ENCODE measurements around the gene BCL11A. TPM values are rescaled to one million over a fixed set of nuclear protein-coding genes. Genes with fewer than 3 reads are reported as not detected.

BCL11A gene
- polyA plus RNA-seq, 2 of the 4 experiments (the other 2 are of a cell fraction), result 0.12 to 0.13 TPM

DNA sequence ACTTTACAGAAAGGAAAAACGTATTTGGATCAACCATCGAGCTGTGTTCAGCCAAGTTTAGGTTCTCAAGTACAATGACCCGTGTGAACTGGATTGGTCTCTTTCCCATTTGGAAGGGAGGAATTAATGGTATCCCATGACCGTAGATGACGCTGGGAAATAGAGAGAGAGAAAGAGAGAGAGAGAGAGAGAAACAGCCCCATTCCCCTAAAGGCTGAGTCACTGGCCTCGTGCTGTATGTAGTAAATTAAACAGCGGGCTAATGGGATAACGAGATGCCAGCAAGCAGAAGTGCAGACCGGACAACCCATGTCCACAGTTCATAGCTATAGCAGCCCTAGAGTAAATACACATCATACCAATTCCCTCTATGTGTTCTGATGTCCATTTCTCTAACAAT, 99.6 kb downstream of the BCL11A start:
- Histone ChIP-seq H3K4me1 (no peaks in the 10 kb centered on the region), H3K4me2 (no peak overlapping the region), H3K4me3 (no peak overlapping the region), H3K27ac (no peak overlapping the region), H3K9me3 (no peaks in the 10 kb centered on the region)
- FAIRE-seq (no peak), ATAC-seq (no peak), DNase-seq (ENCODE audit: low read depth in 1 of 2, low spot score in 1 of 2) (no peak)
- ChIA-PET POLR2A (no interaction called here), CTCF (interaction anchor here (0.6 kb wide), 2 partner anchors 215 to 810 kb away, joined by 3 read pairs; no protein-coding TSS in a partner anchor)
- WGBS (ENCODE audit: missing lambda C conversion rate), result 54% methylated on average over 9 of the region's 9 CpGs
- TF ChIP-seq BHLHE40 (IDR thresholded peaks at IDR 0.05; ENCODE audit: low read depth, low read length) (no peak), PHF8 (IDR thresholded peaks at IDR 0.05; ENCODE audit: borderline replicate concordance, low read depth) (no peak), TP53 (CRISPR knock-in tag; IDR thresholded peaks at IDR 0.05) (no peak), CHD4 (IDR thresholded peaks at IDR 0.05; ENCODE audit: borderline replicate concordance) (no peak), ZFP36 (IDR thresholded peaks at IDR 0.05; ENCODE audit: borderline replicate concordance, partially characterized antibody) (no peak), MYC (IDR thresholded peaks at IDR 0.05; ENCODE audit: borderline replicate concordance, low read length) (no peak), GATA3 (IDR thresholded peaks at IDR 0.05; ENCODE audit: borderline replicate concordance) (no peak)
- TF ChIP-seq, protein P1, sequence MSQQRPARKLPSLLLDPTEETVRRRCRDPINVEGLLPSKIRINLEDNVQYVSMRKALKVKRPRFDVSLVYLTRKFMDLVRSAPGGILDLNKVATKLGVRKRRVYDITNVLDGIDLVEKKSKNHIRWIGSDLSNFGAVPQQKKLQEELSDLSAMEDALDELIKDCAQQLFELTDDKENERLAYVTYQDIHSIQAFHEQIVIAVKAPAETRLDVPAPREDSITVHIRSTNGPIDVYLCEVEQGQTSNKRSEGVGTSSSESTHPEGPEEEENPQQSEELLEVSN (IDR thresholded peaks at IDR 0.05; ENCODE audit: borderline replicate concordance, low read depth), result no peak
- TF ChIP-seq, protein P2, sequence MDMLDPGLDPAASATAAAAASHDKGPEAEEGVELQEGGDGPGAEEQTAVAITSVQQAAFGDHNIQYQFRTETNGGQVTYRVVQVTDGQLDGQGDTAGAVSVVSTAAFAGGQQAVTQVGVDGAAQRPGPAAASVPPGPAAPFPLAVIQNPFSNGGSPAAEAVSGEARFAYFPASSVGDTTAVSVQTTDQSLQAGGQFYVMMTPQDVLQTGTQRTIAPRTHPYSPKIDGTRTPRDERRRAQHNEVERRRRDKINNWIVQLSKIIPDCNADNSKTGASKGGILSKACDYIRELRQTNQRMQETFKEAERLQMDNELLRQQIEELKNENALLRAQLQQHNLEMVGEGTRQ (IDR thresholded peaks at IDR 0.05), result no peak
- TF ChIP-seq, protein P3, sequence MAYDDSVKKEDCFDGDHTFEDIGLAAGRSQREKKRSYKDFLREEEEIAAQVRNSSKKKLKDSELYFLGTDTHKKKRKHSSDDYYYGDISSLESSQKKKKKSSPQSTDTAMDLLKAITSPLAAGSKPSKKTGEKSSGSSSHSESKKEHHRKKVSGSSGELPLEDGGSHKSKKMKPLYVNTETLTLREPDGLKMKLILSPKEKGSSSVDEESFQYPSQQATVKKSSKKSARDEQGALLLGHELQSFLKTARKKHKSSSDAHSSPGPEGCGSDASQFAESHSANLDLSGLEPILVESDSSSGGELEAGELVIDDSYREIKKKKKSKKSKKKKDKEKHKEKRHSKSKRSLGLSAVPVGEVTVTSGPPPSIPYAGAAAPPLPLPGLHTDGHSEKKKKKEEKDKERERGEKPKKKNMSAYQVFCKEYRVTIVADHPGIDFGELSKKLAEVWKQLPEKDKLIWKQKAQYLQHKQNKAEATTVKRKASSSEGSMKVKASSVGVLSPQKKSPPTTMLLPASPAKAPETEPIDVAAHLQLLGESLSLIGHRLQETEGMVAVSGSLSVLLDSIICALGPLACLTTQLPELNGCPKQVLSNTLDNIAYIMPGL (CRISPR knock-in tag; IDR thresholded peaks at IDR 0.05; ENCODE audit: borderline replicate concordance), result no peak

DNA sequence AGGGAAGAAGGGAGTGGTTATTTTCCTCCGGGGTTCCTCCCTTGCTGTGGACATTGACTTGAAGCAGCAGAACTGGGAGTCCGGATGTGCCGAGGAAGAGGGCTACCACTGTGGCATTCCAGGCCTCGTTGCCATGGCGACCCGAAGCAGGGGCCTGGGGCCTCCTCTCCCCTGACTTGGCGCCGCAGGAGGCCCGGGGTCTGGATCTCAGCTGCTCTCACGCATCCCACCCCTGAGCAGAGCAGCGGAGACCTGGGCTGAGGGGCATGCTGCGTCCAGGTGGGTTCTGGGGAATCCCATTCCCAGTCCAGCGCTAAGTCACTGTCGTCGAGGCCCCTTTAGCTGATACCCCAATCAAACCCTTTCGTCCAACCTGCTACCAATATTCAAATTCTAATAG, 100.2 kb downstream of the BCL11A start:
- ATAC-seq, result no peak
- no peaks in the 10 kb centered on the region for H3K4me1 ChIP-seq
- TF ChIP-seq SREBF2 (IDR thresholded peaks at IDR 0.05) (no peak), RAD21 (conservative IDR thresholded peaks at IDR 0.05 in 1 of 2, IDR thresholded peaks at IDR 0.05 in 1 of 2) (no peak), POLR2A (IDR thresholded peaks at IDR 0.05; ENCODE audit: low read length) (peak; percentile 11; the same call in 1 of the 2 replicates)
- no peak overlapping the region for H3K4me2 ChIP-seq
- H3K27ac ChIP-seq, result no peak overlapping the region
- no peak overlapping the region for H3K4me3 ChIP-seq
- H3K9me3 ChIP-seq, result no peaks in the 10 kb centered on the region
- WGBS (ENCODE audit: missing lambda C conversion rate), result 53% methylated on average over 16 of the region's 16 CpGs
- no peak for DNase-seq (ENCODE audit: low read depth in 1 of 2, low spot score in 1 of 2)
- no peak for FAIRE-seq
- POLR2A ChIA-PET, result no interaction called here
- CTCF ChIA-PET, result interaction anchor here (0.6 kb wide), 1 partner anchor 809 kb away, joined by 3 read pairs; no protein-coding TSS in a partner anchor

DNA sequence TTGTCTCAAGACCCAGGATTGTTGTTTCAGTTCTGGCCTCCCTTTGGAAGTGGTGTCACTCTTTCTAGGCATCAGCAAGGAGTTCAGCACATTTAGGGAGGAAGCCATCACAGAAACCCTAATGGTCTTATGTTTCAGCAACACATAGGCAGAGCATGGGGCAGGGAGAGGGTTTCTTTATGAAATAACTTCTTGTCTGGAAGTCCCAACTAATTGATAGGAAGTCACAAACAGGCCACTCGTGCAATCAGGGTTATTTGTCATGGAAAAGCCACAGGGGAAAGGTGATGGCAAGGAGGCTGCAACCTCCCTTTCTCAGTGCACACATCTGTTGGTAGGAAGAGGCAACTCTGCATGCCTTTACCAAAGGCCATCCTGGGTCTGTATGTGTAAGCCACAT, 103.0 kb downstream of the BCL11A start:
- CTCF ChIA-PET, result no interaction called here
- Histone ChIP-seq H3K4me2 (no peak overlapping the region), H3K4me1 (no peaks in the 10 kb centered on the region), H3K9me3 (no peaks in the 10 kb centered on the region), H3K4me3 (no peak overlapping the region), H3K27ac (no peak overlapping the region)
- TF ChIP-seq POLR2A (IDR thresholded peaks at IDR 0.05; ENCODE audit: low read length) (no peak), KDM5A (IDR thresholded peaks at IDR 0.05) (no peak), JUN (IDR thresholded peaks at IDR 0.05) (no peak)
- 50% methylated on average over 1 of the region's 1 CpG for WGBS (ENCODE audit: missing lambda C conversion rate)
- no peak for DNase-seq (ENCODE audit: low read depth in 1 of 2, low spot score in 1 of 2)
- no peak for ATAC-seq
- FAIRE-seq, result no peak
- POLR2A ChIA-PET, result no interaction called here

DNA sequence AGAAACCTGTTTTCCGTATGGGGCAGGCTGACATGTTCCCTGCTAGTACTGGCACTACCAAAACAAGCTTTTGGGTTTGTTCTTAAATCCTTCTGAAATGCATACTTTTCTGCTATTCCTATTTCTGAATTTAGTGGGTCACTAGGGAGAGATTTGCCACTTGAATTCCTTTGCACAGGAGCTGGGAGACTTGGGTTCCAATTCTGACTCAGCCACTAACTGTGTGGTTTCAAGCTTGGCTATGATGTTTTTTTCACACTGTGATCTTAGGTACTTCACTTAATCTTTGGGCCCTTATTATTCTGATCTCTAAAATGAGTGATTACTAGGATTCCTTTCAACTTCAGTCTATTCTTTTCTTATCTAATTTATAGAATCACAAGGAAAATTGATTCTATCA, 105.5 kb downstream of the BCL11A start:
- Histone ChIP-seq H3K9me3 (no peaks in the 10 kb centered on the region), H3K27ac (no peak overlapping the region), H3K4me1 (no peaks in the 10 kb centered on the region), H3K4me2 (no peak overlapping the region), H3K4me3 (no peak overlapping the region)
- 72% methylated on average over 1 of the region's 1 CpG for WGBS (ENCODE audit: missing lambda C conversion rate)
- FAIRE-seq, result no peak
- DNase-seq (ENCODE audit: low read depth in 1 of 2, low spot score in 1 of 2), result no peak
- ChIA-PET CTCF (no interaction called here), POLR2A (no interaction called here)
- ATAC-seq, result no peak
- TF ChIP-seq ZFP36 (IDR thresholded peaks at IDR 0.05; ENCODE audit: borderline replicate concordance, partially characterized antibody) (no peak), RARB (CRISPR knock-in tag; IDR thresholded peaks at IDR 0.05) (no peak), MAFK (IDR thresholded peaks at IDR 0.05; ENCODE audit: partially characterized antibody) (no peak), EHMT2 (IDR thresholded peaks at IDR 0.05; ENCODE audit: low read depth) (no peak), RNF2 (IDR thresholded peaks at IDR 0.05; ENCODE audit: borderline replicate concordance, low read depth) (no peak), ESRRA (IDR thresholded peaks at IDR 0.05; ENCODE audit: borderline replicate concordance, low read length) (no peak), KDM1A (IDR thresholded peaks at IDR 0.05; ENCODE audit: low read depth) (no peak), RFX5 (IDR thresholded peaks at IDR 0.05) (no peak), MYC (IDR thresholded peaks at IDR 0.05; ENCODE audit: borderline replicate concordance, low read length) (no peak)
- TF ChIP-seq, protein P1 (IDR thresholded peaks at IDR 0.05; ENCODE audit: borderline replicate concordance, low read depth), result no peak
- TF ChIP-seq, protein P4, sequence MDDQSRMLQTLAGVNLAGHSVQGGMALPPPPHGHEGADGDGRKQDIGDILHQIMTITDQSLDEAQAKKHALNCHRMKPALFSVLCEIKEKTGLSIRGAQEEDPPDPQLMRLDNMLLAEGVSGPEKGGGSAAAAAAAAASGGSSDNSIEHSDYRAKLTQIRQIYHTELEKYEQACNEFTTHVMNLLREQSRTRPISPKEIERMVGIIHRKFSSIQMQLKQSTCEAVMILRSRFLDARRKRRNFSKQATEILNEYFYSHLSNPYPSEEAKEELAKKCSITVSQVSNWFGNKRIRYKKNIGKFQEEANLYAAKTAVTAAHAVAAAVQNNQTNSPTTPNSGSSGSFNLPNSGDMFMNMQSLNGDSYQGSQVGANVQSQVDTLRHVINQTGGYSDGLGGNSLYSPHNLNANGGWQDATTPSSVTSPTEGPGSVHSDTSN (IDR thresholded peaks at IDR 0.05), result no peak
- TF ChIP-seq, protein P3 (CRISPR knock-in tag; IDR thresholded peaks at IDR 0.05; ENCODE audit: borderline replicate concordance), result no peak
